ENCODE measurements around the gene ELMOD1. TPM values are rescaled to one million over a fixed set of nuclear protein-coding genes. Genes with fewer than 3 reads are reported as not detected.

Gene ELMOD1
- total RNA-seq, 1 donor from 2014 or later, result not detected

GRCh38 chr11:107624983-107625684 is 34.2 kb downstream of the ELMOD1 start:
- Histone ChIP-seq H3K9me3 (no peaks in the 10 kb centered on the region), H3K27me3 (no peaks in the 10 kb centered on the region), H3K4me3 (no peak overlapping the region), H3K36me3 (no peaks in the 10 kb centered on the region), H3K4me1 (no peaks in the 10 kb centered on the region), H3K27ac (no peak overlapping the region)
- DNase-seq (ENCODE audit: low spot score in 2 of 2), result no peak
- intact Hi-C loops (cut with DNase I), result no loop called here
- TF ChIP-seq CTCF (IDR thresholded peaks at IDR 0.05), result no peak

- no peaks in the 10 kb centered on the region for H3K9me3 ChIP-seq
- intact Hi-C loops (cut with DNase I), result no loop called here
- no peak overlapping the region for H3K4me3 ChIP-seq
- H3K27me3 ChIP-seq, result no peaks in the 10 kb centered on the region
- no peak overlapping the region for H3K27ac ChIP-seq
- no peak for TF ChIP-seq CTCF (IDR thresholded peaks at IDR 0.05)
- H3K36me3 ChIP-seq, result no peaks in the 10 kb centered on the region
- DNase-seq (ENCODE audit: low spot score in 2 of 2), result no peak
- no peaks in the 10 kb centered on the region for H3K4me1 ChIP-seq
Observed at GRCh38 chr11:107625685-107625989, 34.7 kb downstream of the ELMOD1 start.

GRCh38 chr11:107631043-107631442 is 40.1 kb downstream of the ELMOD1 start:
- Histone ChIP-seq H3K9me3 (no peaks in the 10 kb centered on the region), H3K27me3 (no peaks in the 10 kb centered on the region), H3K4me3 (no peak overlapping the region), H3K36me3 (no peaks in the 10 kb centered on the region), H3K27ac (no peak overlapping the region), H3K4me1 (no peaks in the 10 kb centered on the region)
- no peak for DNase-seq (ENCODE audit: low spot score in 2 of 2)
- intact Hi-C loops (cut with DNase I), result no loop called here
- no peak for TF ChIP-seq CTCF (IDR thresholded peaks at IDR 0.05)

- Histone ChIP-seq H3K27ac (no peak overlapping the region), H3K36me3 (no peaks in the 10 kb centered on the region), H3K4me1 (no peaks in the 10 kb centered on the region), H3K27me3 (no peaks in the 10 kb centered on the region), H3K4me3 (no peak overlapping the region), H3K9me3 (no peaks in the 10 kb centered on the region)
- TF ChIP-seq CTCF (IDR thresholded peaks at IDR 0.05), result no peak
- DNase-seq (ENCODE audit: low spot score in 2 of 2), result no peak
- intact Hi-C loops (cut with DNase I), result no loop called here
Observed at GRCh38 chr11:107631931-107632330, 41.0 kb downstream of the ELMOD1 start.

- Histone ChIP-seq H3K27ac (no peak overlapping the region), H3K4me1 (no peaks in the 10 kb centered on the region), H3K4me3 (no peak overlapping the region), H3K9me3 (no peaks in the 10 kb centered on the region), H3K36me3 (no peaks in the 10 kb centered on the region), H3K27me3 (no peaks in the 10 kb centered on the region)
- intact Hi-C loops (cut with DNase I), result no loop called here
- no peak for TF ChIP-seq CTCF (IDR thresholded peaks at IDR 0.05)
- no peak for DNase-seq (ENCODE audit: low spot score in 2 of 2)
Observed at GRCh38 chr11:107646783-107647182, 55.8 kb downstream of the ELMOD1 start.

GRCh38 chr11:107648242-107648641 is 57.3 kb downstream of the ELMOD1 start:
- H3K4me3 ChIP-seq, result no peak overlapping the region
- H3K9me3 ChIP-seq, result no peaks in the 10 kb centered on the region
- H3K27ac ChIP-seq, result no peak overlapping the region
- H3K4me1 ChIP-seq, result no peaks in the 10 kb centered on the region
- H3K36me3 ChIP-seq, result no peaks in the 10 kb centered on the region
- DNase-seq (ENCODE audit: low spot score in 2 of 2), result no peak
- intact Hi-C loops (cut with DNase I), result no loop called here
- no peaks in the 10 kb centered on the region for H3K27me3 ChIP-seq
- TF ChIP-seq CTCF (IDR thresholded peaks at IDR 0.05), result no peak
